ENCODE data around the gene CYYR1. TPM values are rescaled to one million over a fixed set of nuclear protein-coding genes. Genes with fewer than 3 reads are reported as not detected.

Gene CYYR1
- total RNA-seq, 1 experiment from 2014 or later = not detected

GRCh38 chr21:26544201-26544775 lies 28.8 kb downstream of the CYYR1 start:
- in situ Hi-C loops (cut with HindIII; ENCODE audit: low pct_unique_long_range_greater_than_20kb, low sequenced_read_pairs) (no loop called here), intact Hi-C loops (cut with micrococcal nuclease; ENCODE audit: unreplicated experiment) (no loop called here)
- H3K27ac ChIP-seq (ENCODE audit: low read length) = no peak overlapping the region
- H3K36me3 ChIP-seq (ENCODE audit: control insufficient read depth, insufficient read depth, low read length) = no peaks in the 10 kb centered on the region
- TF ChIP-seq, protein P1, sequence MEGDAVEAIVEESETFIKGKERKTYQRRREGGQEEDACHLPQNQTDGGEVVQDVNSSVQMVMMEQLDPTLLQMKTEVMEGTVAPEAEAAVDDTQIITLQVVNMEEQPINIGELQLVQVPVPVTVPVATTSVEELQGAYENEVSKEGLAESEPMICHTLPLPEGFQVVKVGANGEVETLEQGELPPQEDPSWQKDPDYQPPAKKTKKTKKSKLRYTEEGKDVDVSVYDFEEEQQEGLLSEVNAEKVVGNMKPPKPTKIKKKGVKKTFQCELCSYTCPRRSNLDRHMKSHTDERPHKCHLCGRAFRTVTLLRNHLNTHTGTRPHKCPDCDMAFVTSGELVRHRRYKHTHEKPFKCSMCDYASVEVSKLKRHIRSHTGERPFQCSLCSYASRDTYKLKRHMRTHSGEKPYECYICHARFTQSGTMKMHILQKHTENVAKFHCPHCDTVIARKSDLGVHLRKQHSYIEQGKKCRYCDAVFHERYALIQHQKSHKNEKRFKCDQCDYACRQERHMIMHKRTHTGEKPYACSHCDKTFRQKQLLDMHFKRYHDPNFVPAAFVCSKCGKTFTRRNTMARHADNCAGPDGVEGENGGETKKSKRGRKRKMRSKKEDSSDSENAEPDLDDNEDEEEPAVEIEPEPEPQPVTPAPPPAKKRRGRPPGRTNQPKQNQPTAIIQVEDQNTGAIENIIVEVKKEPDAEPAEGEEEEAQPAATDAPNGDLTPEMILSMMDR (IDR thresholded peaks at IDR 0.05) = no peak
- TF ChIP-seq POLR2AphosphoS5 (IDR thresholded peaks at IDR 0.05; ENCODE audit: low read depth, low read length) = no peak
- no peak for TF ChIP-seq TCF7L2 (IDR thresholded peaks at IDR 0.05; ENCODE audit: low read depth, low read length)
- no peak for TF ChIP-seq SIN3A (IDR thresholded peaks at IDR 0.05; ENCODE audit: borderline replicate concordance, insufficient read depth, low read depth, low read length)
- TF ChIP-seq, protein P2, sequence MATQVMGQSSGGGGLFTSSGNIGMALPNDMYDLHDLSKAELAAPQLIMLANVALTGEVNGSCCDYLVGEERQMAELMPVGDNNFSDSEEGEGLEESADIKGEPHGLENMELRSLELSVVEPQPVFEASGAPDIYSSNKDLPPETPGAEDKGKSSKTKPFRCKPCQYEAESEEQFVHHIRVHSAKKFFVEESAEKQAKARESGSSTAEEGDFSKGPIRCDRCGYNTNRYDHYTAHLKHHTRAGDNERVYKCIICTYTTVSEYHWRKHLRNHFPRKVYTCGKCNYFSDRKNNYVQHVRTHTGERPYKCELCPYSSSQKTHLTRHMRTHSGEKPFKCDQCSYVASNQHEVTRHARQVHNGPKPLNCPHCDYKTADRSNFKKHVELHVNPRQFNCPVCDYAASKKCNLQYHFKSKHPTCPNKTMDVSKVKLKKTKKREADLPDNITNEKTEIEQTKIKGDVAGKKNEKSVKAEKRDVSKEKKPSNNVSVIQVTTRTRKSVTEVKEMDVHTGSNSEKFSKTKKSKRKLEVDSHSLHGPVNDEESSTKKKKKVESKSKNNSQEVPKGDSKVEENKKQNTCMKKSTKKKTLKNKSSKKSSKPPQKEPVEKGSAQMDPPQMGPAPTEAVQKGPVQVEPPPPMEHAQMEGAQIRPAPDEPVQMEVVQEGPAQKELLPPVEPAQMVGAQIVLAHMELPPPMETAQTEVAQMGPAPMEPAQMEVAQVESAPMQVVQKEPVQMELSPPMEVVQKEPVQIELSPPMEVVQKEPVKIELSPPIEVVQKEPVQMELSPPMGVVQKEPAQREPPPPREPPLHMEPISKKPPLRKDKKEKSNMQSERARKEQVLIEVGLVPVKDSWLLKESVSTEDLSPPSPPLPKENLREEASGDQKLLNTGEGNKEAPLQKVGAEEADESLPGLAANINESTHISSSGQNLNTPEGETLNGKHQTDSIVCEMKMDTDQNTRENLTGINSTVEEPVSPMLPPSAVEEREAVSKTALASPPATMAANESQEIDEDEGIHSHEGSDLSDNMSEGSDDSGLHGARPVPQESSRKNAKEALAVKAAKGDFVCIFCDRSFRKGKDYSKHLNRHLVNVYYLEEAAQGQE (IDR thresholded peaks at IDR 0.05; ENCODE audit: insufficient read depth in 1 of 2, low read depth in 2 of 2, low read length in 1 of 2) = no peak
- no peaks in the 10 kb centered on the region for H3K4me1 ChIP-seq (ENCODE audit: control insufficient read depth, insufficient read depth, low read length)
- no peak for ATAC-seq
- ChIA-PET POLR2A (no interaction called here), CTCF (no interaction called here)
- no peak overlapping the region for H3K4me3 ChIP-seq (ENCODE audit: low read depth in 2 of 2, low read length in 2 of 2)
- BruUV-seq (replicated peaks) = no TSS peak
- no peak for DNase-seq (ENCODE audit: low read depth, low spot score)
- H3K27me3 ChIP-seq (ENCODE audit: control insufficient read depth, insufficient read depth, low read length) = no peaks in the 10 kb centered on the region
- H3K9me3 ChIP-seq (ENCODE audit: control insufficient read depth, insufficient read depth, low read depth, low read length) = no peaks in the 10 kb centered on the region

DNA sequence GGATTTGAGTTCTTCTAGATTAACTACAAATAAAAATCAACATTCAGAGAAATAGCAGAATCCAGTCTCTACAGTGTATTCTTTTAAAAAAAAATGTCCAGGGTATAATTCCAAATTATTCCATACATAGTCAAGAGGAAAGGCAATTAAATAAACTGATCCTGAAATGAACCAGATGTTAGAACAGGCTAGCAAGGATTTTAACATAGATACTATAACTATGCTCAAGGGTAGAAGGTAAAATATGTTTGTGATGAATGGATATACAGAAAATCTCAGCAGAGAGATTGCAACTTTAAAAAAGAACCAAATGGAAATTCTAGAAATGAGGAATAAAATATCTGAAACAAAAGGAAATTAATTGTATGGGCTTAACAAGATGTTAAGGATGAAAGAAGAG lies 32.4 kb downstream of the CYYR1 start:
- DNase-seq (ENCODE audit: low read depth, low spot score) = no peak
- CTCF ChIA-PET = no interaction called here
- no TSS peak for BruUV-seq (replicated peaks)
- intact Hi-C loops (cut with micrococcal nuclease; ENCODE audit: unreplicated experiment) (no loop called here), in situ Hi-C loops (cut with HindIII; ENCODE audit: low pct_unique_long_range_greater_than_20kb, low sequenced_read_pairs) (no loop called here)
- no peak for TF ChIP-seq POLR2AphosphoS5 (IDR thresholded peaks at IDR 0.05; ENCODE audit: low read depth, low read length)
- no peak for TF ChIP-seq TCF7L2 (IDR thresholded peaks at IDR 0.05; ENCODE audit: low read depth, low read length)
- TF ChIP-seq, protein P1 (IDR thresholded peaks at IDR 0.05) = no peak
- TF ChIP-seq, protein P2 (IDR thresholded peaks at IDR 0.05; ENCODE audit: insufficient read depth in 1 of 2, low read depth in 2 of 2, low read length in 1 of 2) = no peak
- no peak for TF ChIP-seq SIN3A (IDR thresholded peaks at IDR 0.05; ENCODE audit: borderline replicate concordance, insufficient read depth, low read depth, low read length)
- Histone ChIP-seq H3K36me3 (ENCODE audit: control insufficient read depth, insufficient read depth, low read length) (no peaks in the 10 kb centered on the region), H3K27me3 (ENCODE audit: control insufficient read depth, insufficient read depth, low read length) (no peaks in the 10 kb centered on the region), H3K4me3 (ENCODE audit: low read depth in 2 of 2, low read length in 2 of 2) (no peak overlapping the region), H3K27ac (ENCODE audit: low read length) (no peak overlapping the region), H3K9me3 (ENCODE audit: control insufficient read depth, insufficient read depth, low read depth, low read length) (no peaks in the 10 kb centered on the region), H3K4me1 (ENCODE audit: control insufficient read depth, insufficient read depth, low read length) (no peaks in the 10 kb centered on the region)
- no peak for ATAC-seq
- POLR2A ChIA-PET = no interaction called here
